GM12875 (cell line): ENCODE measurements around the gene NDUFAB1.
"Not testable (repeated sequence)": the region's sequence is repeated elsewhere in the genome, so short reads cannot be mapped to it uniquely, and the experiment has no call there.

Source experiments
- H3K4me3 ChIP-seq: one replicate; pipeline ENCODE4 v1.5.1; 2011; ENCODE audit warnings: low read depth, low read length, control low read depth
- TF ChIP-seq, protein P1 (sequence below): IDR thresholded peaks from 2 replicates; pipeline ENCODE4 v1.5.1; 2011; ENCODE audit warnings: low read depth, mild to moderate bottlenecking, control low read depth, inconsistent platforms, low read length, moderate library complexity, borderline replicate concordance; ENCODE audit not compliant: insufficient read depth

The NDUFAB1 gene

DNA sequence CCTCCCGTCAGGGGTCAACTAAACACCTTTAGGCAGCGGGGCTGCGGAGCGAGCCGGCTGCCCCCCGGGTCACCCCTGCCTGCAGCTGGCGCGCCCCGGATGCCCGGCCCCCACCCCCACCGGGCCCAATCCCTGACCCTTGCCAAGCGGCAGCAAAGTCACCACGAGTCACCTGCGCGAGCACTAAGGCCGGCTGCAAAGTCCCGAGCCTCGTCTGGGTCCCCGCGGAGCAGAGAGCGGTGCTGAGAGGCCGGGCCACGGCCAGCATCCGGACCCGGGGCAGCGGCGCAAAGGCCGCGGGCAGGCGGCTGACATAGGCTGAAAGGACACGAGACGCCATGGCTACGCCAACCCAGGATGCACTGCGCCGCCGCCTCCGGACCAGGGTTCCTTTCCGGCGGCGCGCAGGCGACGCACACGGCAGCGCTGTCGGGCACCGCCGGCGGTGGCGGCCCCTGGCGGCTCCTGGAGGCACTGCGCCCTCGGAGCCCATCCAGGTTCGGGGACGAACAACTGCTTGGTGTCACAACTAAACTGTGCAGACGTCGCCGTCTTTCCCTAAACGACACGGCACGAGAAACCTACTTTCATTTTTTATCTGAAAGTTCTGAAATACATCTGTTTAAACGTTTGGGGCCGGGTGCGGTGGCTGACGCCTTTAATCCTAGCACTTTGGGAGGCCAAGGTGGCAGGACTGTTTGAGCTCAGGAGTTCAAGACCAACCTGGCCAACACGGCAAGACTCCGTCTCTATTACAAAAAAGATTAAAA, at the start of gene NDUFAB1:
TSS of gene NDUFAB1 (minus strand) at position 366 of the 770 bp plus-strand sequence. CDS start at position 340, 26 bp downstream.
- TF ChIP-seq, protein P1, sequence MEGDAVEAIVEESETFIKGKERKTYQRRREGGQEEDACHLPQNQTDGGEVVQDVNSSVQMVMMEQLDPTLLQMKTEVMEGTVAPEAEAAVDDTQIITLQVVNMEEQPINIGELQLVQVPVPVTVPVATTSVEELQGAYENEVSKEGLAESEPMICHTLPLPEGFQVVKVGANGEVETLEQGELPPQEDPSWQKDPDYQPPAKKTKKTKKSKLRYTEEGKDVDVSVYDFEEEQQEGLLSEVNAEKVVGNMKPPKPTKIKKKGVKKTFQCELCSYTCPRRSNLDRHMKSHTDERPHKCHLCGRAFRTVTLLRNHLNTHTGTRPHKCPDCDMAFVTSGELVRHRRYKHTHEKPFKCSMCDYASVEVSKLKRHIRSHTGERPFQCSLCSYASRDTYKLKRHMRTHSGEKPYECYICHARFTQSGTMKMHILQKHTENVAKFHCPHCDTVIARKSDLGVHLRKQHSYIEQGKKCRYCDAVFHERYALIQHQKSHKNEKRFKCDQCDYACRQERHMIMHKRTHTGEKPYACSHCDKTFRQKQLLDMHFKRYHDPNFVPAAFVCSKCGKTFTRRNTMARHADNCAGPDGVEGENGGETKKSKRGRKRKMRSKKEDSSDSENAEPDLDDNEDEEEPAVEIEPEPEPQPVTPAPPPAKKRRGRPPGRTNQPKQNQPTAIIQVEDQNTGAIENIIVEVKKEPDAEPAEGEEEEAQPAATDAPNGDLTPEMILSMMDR, result peak; percentile 100
- peak within 1 kb of the TSS; percentile 81 for H3K4me3 ChIP-seq

- TF ChIP-seq, protein P1, result no peak
- peak overlapping the region; percentile 84 for H3K4me3 ChIP-seq
Observed at GRCh38 chr16:23642246-23642774, 46.2 kb upstream of the NDUFAB1 start.

DNA sequence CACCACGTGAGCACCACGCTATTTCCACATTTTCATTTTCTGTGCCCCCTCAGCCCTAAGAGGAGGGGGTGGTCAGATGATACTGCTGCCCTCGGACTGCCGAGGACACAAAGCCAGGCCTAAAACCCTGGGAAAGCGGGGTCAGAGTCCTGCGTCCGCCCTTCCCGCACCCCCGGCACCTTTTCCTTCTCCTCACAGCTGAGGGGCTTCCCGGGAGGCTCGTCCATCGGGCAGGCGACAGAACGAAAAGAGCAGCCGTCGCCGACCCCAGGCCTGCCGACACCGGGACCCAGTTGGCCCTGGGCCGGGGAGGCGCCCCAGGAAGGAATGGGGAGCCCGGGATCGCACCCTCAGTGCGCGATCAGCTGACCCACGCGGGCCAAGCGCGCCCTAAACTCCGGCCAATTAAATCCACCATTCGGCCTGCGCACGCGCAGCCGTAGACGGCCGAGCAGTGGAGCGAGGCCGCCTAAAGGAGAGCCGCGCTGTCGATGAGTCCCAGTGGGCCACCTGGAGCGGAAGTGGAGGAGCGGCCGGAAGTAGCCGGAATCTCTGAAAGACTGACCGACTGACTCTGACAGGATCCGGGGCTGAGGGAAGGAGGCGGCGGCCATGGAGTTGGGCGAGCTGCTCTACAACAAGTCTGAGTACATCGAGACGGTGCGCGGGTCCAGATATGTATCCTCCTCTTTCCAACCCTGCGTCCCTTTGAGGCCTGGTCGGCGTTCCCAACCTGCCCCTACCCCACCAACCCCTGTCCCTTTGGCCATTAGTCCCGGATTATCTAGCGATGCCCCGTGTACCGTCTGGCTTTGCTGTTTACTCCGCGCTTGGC, 45.0 kb upstream of the NDUFAB1 start, which contains the start of the genes DCTN5 and PALB2:
TSS of gene DCTN5 (plus strand) at position 536 of the 835 bp plus-strand sequence. CDS start at position 613, 77 bp downstream.
TSS of gene PALB2 (minus strand) at position 380 of the 835 bp plus-strand sequence. CDS start at position 227, 153 bp downstream.
- H3K4me3 ChIP-seq, result peak within 1 kb of the TSS; percentile 84
- TF ChIP-seq, protein P1, result no peak

GRCh38 chr16:23640615-23640930, 44.5 kb upstream of the NDUFAB1 start:
- TF ChIP-seq, protein P1, result no peak
- H3K4me3 ChIP-seq, result peak overlapping the region; percentile 84

GRCh38 chr16:23635958-23636357, 39.8 kb upstream of the NDUFAB1 start:
- TF ChIP-seq, protein P1, result no peak
- H3K4me3 ChIP-seq, result no peak overlapping the region

DNA sequence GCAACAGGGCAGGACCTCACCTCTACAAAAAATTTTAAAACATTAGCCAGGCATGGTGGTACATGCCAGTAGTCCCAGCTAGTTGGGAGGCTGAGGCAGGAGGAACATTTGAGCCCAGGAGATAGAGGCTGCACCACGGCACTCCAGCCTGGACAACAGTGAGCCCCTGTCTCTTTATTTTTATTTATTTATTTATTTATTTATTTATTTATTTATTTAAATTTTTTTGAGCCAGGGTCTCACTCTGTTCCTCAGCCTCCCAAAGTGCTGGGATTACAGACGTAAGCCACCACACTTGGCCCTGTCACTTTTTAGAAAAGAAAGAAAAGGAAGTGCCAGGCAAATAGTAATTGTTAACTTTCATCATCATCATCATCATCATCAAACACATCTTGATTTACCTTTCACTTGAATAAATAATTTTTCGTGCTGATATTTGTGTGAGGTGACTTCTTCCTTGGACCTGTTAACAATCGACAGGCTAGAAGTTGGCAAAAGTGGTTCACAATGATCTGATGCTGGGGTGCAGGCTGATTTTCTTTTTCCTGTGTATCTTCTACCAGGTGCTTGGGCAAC, 38.4 kb upstream of the NDUFAB1 start:
- TF ChIP-seq, protein P1, result no peak
- H3K4me3 ChIP-seq, result no peak overlapping the region

DNA sequence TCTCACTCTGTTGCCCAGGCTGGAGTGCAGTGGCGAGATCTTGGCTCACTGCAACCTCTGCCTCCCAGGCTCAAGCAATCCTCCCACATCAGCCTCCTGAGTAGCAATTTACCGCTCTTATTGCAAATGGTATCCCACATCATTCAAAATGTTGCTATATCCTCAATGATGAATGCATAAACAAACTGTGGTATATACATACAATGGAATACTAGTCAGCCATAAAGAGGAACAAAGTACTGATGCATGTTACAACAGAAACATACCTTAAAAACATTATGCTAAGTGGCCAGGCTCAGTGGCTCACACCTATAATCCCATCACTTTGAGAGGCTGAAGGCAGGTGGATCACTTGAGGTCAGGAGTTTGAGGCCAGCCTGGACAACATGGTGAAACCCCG, 35.8 kb upstream of the NDUFAB1 start:
- not testable (repeated sequence) for H3K4me3 ChIP-seq
